ENCODE data around the gene DISP2. TPM values are rescaled to one million over a fixed set of nuclear protein-coding genes. Genes with fewer than 3 reads are reported as not detected.
A peak's percentile ranks its signal among the peaks of the same experiment; 100 is the strongest.

Gene DISP2
- polyA plus RNA-seq, 3 donors, result 0.42 to 0.92 (median 0.50) TPM

DNA sequence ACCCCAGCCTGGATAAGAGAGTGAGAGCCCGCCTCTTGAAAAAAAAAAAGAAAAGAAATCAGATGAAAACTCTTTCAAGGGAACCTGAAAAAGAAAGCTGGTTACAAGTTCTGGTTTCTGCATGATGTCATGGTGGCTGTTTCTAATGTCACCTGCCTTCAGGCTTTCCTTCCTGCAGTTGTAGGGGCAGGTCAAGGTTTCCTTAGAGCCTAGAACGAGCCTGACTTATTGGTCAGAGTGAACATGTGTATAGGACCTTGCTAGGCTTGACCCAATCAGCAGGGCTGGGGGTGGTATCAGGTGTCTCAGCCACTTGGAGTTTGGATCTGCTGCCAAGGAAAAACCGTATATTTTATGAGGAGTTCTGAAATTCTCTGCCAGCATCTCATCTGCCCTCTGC, 51.3 kb downstream of the DISP2 start:
- no peak for DNase-seq (ENCODE audit: extremely low read depth in 1 of 11, low read depth in 9 of 11, low spot score in 4 of 11)

DNA sequence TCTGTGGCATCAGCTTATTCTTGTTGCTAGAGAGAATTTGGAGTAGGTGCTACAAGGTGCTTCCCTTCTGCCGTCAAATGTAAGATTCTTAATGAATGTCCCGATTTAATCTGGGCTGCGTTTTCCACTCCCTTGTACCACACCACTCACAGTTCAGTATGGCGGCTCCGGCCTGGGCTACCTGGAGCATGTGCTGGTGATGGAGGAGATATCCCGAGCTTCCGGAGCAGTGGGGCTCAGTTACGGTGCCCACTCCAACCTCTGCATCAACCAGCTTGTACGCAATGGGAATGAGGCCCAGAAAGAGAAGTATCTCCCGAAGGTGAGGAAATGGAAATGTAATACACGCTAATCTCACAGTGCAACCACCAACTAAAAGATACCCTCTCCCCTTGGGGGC, 52.5 kb downstream of the DISP2 start:
- DNase-seq (ENCODE audit: extremely low read depth in 1 of 11, low read depth in 9 of 11, low spot score in 4 of 11), result no peak

DNA sequence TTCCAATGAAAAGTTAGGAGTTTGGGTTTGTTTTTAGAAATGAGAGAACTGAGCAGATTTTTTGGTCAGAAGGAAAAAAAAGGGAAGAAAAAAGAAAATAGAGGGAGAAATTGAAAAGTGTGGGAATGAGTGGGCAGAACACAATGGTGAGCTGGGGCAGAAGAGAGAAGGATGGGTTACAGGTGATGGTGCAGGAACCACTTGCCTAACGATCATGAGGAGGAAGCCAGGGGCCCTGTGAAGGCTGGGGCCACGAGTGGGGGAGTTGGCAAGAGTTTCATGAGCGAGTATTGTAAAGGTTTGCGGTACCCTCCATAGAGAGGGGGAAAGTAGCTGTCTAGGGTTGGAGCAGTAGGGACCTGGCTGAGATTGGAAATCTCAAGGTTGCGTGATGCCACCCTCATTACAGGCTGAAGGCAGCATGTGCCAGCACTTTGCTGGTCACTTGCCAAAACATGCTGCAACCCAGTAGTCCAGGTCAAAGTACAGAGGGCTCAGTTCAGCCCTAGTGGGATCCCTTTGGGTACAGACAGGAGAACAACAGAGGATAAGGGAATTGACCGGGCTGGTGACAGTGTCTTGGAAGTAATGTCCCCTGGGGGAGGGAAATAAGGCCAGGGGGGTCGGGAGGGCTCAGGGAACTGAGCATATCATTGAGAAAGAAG, 54.2 kb downstream of the DISP2 start:
- DNase-seq (ENCODE audit: extremely low read depth in 1 of 11, low read depth in 9 of 11, low spot score in 4 of 11), result no peak

DNA sequence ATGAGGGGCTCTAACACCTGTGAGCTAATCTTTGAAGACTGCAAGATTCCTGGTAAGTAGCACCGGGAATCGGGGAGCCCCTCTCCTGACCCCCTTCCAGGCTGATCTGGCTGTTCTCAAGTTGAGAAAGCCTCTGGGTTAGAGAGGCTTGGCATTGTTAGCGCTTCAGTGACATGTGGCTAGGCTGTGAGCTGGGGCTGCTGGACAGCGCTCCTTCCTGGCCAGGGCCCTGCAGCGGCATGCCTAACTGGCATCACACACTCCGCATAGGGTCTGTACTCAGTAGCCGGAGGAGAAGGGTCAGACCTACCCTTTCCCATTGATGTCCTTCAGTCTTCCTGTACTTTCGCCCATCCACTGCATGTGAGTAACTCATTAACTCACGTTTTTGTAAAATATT, 55.0 kb downstream of the DISP2 start:
- DNase-seq (ENCODE audit: extremely low read depth in 1 of 11, low read depth in 9 of 11, low spot score in 4 of 11), result no peak

DNA sequence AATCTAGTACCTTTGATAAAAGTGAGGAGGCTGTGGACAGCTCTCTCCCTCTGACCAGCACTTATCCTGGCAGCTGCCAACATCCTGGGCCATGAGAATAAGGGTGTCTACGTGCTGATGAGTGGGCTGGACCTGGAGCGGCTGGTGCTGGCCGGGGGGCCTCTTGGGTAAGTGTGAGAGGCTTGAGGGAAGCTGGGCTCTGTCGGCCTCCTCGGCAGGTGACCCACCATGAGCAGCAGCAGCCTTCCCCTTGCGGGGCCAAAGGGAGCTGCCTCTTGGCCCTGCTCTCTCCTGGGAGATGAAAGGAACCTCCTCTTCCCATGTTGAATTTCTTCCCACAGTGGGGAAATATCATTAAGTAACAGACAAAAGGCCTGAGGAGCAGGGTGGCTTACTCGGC, 56.8 kb downstream of the DISP2 start:
- DNase-seq (ENCODE audit: extremely low read depth in 1 of 11, low read depth in 9 of 11, low spot score in 4 of 11), result no peak

DNA sequence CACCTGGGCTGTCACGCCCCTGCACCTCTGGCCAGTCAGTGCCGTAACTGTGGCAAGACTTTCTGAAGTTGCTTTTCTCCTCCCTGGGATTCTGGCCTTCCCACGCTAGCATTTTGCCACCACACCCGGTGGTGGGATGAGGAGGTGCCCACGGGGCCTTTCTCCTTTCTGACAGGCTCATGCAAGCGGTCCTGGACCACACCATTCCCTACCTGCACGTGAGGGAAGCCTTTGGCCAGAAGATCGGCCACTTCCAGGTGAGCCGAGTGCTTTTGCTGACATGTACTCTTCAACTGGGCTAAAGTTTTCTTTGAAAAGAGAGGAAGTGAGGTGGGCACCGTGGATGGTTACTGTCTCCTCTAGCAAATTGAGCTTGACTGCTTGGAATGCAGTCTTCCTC, 57.2 kb downstream of the DISP2 start:
- DNase-seq (ENCODE audit: extremely low read depth in 1 of 11, low read depth in 9 of 11, low spot score in 4 of 11), result no peak

DNA sequence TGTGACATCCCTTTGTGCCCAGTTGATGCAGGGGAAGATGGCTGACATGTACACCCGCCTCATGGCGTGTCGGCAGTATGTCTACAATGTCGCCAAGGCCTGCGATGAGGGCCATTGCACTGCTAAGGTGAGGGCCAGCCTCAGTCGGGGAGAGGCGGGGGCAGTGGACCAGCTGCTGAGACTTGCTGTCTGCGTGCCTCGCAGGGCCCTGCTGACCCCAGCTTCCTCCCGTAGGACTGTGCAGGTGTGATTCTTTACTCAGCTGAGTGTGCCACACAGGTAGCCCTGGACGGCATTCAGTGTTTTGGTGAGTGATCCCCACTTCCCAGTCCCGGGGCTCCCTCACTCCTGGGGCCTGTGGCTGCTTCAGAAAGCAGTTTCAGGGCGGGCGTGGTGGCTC, 58.0 kb downstream of the DISP2 start:
- DNase-seq (ENCODE audit: extremely low read depth in 1 of 11, low read depth in 9 of 11, low spot score in 4 of 11), result no peak

DNA sequence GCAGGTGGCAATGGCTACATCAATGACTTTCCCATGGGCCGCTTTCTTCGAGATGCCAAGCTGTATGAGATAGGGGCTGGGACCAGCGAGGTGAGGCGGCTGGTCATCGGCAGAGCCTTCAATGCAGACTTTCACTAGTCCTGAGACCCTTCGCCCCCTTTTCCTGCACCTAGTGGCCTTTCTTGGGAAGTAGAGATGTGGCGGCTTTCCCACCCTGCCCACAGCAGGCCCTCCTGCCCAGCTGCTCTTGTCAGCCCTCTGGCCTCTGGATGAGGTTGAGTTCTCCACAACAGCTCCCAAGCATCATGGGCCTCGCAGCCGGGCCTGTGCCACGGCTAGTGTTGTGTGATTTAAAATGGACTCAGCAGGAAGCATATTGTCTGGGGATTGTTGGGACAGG, 60.1 kb downstream of the DISP2 start:
- DNase-seq (ENCODE audit: extremely low read depth in 1 of 11, low read depth in 9 of 11, low spot score in 4 of 11), result no peak

DNA sequence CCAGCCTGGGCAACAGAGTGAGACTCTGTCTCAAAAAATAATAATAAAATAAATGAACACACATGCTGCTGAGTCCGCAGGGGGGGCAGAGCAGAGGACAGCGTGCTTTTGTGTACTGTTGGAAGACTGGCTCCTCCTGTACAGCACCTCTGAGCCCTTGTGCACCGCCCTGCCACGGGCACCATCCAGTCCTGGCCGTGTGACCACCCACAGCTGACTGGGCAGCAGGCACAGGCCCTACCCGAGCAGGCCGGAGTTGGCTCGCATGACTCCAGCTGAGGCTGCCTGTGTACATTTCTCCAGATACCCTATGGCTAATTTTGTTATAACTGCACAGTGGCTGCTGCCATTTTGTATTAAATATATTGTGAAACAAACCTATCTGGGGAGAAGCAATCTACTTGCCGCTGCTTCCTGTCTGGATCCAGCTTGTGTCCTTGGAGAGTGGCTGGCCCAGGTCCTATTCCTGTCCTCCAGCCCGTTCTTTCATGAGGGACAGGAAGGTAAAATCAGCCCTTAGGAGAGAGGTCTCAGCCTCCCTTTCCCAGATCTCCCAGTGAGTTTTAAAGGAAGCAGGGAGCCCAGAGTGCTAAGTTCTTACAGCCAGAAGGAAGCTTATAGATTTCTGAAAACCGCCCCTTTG, 62.2 kb downstream of the DISP2 start:
- no peak for DNase-seq (ENCODE audit: extremely low read depth in 1 of 11, low read depth in 9 of 11, low spot score in 4 of 11)

DNA sequence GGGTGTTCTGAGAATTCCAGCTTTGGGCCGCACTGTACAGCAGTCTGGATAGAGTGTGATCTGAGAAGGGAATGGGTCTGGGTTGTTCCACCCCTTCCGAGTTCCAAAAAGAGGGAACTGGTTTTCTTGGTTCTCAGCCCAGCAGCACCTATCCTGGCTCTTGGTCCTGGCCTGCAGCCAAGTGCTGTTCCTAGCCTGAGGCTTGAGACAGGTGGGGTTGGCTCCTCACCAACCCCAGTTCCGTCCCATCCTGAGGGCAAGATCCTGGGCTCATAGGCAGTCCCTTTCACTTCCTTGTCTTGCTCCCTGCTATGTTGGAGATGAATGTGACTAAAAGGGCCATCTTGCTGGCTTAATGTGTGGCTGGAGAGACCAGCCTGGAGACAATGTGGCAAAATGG, 62.8 kb downstream of the DISP2 start:
- no peak for DNase-seq (ENCODE audit: extremely low read depth in 1 of 11, low read depth in 9 of 11, low spot score in 4 of 11)

DNA sequence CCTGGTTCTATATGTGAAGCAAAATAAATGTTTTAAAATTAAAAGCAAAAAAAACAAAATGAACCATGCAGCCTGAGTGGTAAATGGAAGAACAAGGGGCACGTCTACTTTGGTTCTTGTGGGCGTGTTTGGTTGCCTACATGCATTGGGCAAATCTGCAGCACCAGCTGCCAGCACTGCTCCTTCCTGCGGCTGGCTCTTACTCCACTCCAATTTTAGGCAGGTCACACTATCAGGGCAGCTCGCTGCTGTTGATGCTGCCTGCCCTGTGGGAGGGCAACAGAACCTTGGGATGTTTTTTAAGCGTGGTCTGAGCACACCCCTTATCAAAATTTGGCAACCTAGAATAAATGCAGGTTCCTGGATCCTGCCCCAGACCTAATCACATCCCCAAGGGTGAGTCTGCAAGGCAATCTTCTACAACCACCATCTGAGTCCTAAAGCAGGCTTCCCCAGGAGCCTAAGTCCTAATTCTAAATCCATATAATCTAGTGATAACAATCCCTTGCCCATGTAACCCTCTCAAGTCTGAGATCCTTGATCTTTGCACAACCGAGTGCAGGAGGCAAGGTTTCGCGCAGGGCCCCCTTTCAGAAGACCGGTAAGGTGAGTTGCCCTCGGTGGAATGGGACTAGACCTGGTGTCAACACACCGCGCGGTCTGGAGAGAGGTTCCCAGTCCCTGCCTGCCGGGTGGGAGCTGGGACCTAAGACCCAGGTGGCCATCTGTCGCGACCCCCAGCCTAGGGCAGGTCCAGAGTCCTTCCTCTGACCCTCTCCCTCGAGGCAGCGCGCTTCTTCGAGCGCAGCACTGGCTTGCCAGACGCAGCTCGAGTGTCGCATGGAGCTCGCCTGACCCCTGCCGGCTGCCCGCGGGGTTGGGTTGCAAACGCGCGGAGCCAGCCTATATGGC, 63.5 kb downstream of the DISP2 start:
- peak in 2 of 11 donors; percentile 61 to 62 for DNase-seq (ENCODE audit: extremely low read depth in 1 of 11, low read depth in 9 of 11, low spot score in 4 of 11)

DNA sequence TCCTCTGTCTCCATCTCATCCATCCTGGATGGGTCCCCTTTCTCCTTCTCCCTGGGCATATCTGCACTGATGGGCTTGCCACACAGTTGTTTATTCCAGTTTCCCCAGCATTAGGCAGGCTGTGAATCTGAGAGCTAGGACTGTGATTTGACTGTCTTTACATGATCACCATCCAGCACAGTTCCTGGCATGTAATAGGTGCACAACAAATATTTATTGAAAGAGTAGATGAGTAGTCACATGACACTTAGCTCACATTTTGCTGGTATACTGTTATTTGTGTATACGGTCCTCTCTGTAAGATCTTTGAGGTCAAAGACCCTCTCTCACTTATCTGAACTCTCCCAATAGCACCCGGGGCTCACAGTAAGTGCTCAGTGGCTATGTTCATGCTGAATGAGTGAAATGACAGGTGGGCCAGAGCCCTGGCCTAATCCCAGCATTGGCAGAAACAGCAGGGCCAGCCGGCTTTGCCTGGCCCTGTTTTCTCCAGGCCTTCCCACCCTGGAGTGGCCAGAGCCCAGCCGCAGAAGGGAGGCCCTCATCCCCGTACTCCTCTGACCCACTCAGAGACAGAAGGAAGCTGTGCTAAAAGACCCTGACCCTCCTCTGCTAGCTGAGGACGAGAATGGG, 66.6 kb downstream of the DISP2 start:
- DNase-seq (ENCODE audit: extremely low read depth in 1 of 11, low read depth in 9 of 11, low spot score in 4 of 11), result no peak

DNA sequence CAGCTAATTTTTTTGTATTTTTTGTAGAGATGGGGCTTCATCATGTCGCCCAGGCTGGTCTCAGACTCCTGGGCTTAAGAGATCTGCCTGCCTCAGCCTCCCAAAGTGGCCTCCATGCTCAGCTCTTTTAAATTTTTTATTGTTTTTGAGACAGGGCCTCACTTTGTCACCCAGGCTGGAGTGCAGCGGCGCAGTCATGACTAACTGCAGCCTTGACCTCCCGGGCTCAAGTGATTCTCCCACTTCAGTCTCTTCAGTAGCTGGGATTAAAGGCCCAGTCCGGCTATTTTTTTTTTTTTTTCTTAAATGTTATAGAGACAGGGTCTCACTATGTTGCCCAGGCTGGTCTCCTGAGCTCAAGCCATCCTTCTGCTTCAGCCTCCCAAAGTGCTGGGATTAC, 67.7 kb downstream of the DISP2 start:
- DNase-seq (ENCODE audit: extremely low read depth in 1 of 11, low read depth in 9 of 11, low spot score in 4 of 11), result no peak

DNA sequence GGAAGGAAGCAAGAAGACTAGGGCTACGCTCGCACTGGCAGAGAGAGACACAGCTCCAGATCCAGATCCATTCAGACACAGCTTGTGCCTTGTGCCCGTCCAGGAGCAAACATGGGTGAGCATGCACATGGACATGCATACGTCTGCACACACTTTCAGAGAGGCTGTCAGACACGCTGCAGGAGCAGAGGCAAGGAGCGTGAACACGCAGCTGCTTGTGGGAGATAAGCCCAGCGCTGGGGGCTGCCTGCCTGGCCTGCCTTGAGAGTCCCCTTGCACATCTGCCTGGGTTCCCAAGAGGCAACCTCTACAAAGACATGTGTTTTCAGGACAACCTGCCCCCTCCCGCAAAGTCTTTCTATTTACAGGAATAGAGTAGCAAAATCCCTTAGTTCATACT, 69.2 kb downstream of the DISP2 start:
- no peak for DNase-seq (ENCODE audit: extremely low read depth in 1 of 11, low read depth in 9 of 11, low spot score in 4 of 11)

DNA sequence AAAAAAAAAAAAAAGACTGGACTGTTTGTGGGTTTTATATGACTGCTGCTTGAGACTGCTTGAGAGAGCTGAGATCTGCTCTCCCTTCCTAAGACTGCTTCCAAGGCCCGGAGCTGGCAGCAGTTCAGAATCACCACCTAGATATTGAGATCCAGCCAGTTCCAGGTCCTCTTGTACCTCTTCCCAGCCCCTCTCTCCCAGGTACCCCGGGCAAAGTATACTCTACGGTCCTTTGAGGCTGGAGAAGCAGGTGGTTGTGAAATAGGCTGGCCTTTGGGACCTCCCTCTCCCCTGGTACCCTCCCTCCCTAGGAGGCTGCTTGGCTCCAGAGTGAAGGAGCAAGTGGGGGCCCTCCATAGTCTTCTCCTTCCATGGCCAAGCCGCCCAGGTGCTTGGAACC, 70.2 kb downstream of the DISP2 start:
- no peak for DNase-seq (ENCODE audit: extremely low read depth in 1 of 11, low read depth in 9 of 11, low spot score in 4 of 11)

Other genes starting within 250 kb of the DISP2 start
- gene BMF, start 249.3 kb upstream of the DISP2 start, polyA plus RNA-seq (ENCODE audit: insufficient read length in 3 of 3), result 10 to 100 TPM; 34.9 to 45.1 (median 41.3) TPM
- gene BUB1B, start 197.2 kb upstream of the DISP2 start, polyA plus RNA-seq (ENCODE audit: insufficient read length in 3 of 3), result 10 to 100 TPM; 28.0 to 40.1 (median 30.7) TPM
- gene PAK6, start 119.2 kb upstream of the DISP2 start, polyA plus RNA-seq (ENCODE audit: insufficient read length in 3 of 3), result 1 to 10 TPM; 4.5 to 6.7 (median 6.1) TPM
- under 1 TPM in 2 of 3 donors, not detected in 1; 0.17 to 0.32 TPM for gene ANKRD63, start 75.2 kb upstream of the DISP2 start, polyA plus RNA-seq (ENCODE audit: insufficient read length in 3 of 3)
- 10 to 100 TPM in 2 of 3 donors, 1 to 10 TPM in 1; 5.8 to 11.6 (median 10.4) TPM for gene PLCB2, start 50.3 kb upstream of the DISP2 start, polyA plus RNA-seq (ENCODE audit: insufficient read length in 3 of 3)
- 10 to 100 TPM; 16.9 to 18.0 (median 17.3) TPM for gene INAFM2, start 34.5 kb upstream of the DISP2 start, polyA plus RNA-seq (ENCODE audit: insufficient read length in 3 of 3)
- 10 to 100 TPM in 1 of 3 donors, 1 to 10 TPM in 2; 3.5 to 10.4 (median 5.0) TPM for gene CCDC9B, start 17.3 kb upstream of the DISP2 start, polyA plus RNA-seq (ENCODE audit: insufficient read length in 3 of 3)
- gene PHGR1, start 7.2 kb upstream of the DISP2 start, polyA plus RNA-seq (ENCODE audit: insufficient read length in 3 of 3), result not detected
- gene KNSTRN, start 24.5 kb downstream of the DISP2 start, polyA plus RNA-seq (ENCODE audit: insufficient read length in 3 of 3), result 10 to 100 TPM; 27.9 to 34.6 (median 33.8) TPM
- gene IVD, start 47.6 kb downstream of the DISP2 start, polyA plus RNA-seq (ENCODE audit: insufficient read length in 3 of 3), result 10 to 100 TPM; 74.5 to 94.5 (median 76.0) TPM
- 10 to 100 TPM; 20.6 to 26.2 (median 23.6) TPM for gene BAHD1, start 82.7 kb downstream of the DISP2 start, polyA plus RNA-seq (ENCODE audit: insufficient read length in 3 of 3)
- 10 to 100 TPM; 30.8 to 41.1 (median 33.0) TPM for gene CHST14, start 112.8 kb downstream of the DISP2 start, polyA plus RNA-seq (ENCODE audit: insufficient read length in 3 of 3)
- gene CCDC32, start 206.8 kb downstream of the DISP2 start, polyA plus RNA-seq (ENCODE audit: insufficient read length in 3 of 3), result 10 to 100 TPM; 28.6 to 34.0 (median 32.0) TPM
- gene RPUSD2, start 211.1 kb downstream of the DISP2 start, polyA plus RNA-seq (ENCODE audit: insufficient read length in 3 of 3), result 10 to 100 TPM; 10.1 to 13.3 (median 12.8) TPM
- gene KNL1, start 236.0 kb downstream of the DISP2 start, polyA plus RNA-seq (ENCODE audit: insufficient read length in 3 of 3), result 10 to 100 TPM; 19.0 to 25.6 (median 20.4) TPM